GM20431 (cell line): ENCODE data around the gene KCP.

Experiments
- in situ Hi-C: fragments of 300-500 bp; cut with MseI, MboI; formaldehyde crosslinking; loops from one replicate; pipeline ENCODE4 v1.15.0; 2020; ENCODE audit warnings: low sequenced_read_pairs; ENCODE audit not compliant: unreplicated experiment

The KCP gene

DNA sequence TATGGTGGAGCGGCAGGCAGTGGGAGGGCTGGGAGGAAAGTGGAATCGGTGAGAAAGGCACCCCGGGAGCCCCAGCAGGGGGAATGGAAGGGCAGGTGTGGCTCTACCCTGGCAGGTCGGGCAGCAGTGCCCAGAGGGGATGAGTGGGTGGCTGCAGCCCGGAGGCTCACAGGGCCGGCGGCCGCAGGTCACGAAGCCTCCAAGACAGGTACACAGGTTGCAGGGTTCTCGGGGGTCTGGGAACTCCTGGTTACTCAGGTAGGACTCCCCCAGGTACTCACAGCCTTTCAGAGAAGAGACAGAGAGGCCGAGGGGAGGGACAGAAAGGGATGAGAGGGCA lies 21.8 kb downstream of the KCP start:
- in situ Hi-C loops, result no loop called here

DNA sequence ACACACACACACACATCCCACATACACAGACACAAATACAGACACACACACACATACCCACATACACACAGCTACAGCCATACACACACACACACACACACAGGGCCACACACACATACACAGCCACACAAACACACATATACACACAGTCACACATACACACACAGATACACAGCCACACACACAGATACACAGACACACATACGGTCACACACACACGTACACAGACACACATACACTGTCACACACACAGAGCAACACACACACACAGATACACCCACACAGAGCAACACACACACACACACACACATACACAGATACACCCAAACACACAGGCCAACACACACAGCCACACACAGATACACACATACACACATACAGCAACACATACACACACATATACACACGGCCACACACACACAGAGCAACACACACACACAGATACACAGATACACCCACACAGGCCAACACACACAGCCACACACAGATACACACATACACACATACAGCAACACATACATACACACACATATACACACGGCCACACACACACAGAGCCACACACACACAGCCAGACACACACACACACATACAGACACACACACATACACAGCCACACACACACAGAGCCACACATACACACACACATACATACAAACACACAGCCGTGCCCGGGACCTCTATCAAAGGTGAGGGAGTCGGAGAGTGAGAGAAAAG lies 22.3 kb downstream of the KCP start:
- in situ Hi-C loops, result no loop called here

DNA sequence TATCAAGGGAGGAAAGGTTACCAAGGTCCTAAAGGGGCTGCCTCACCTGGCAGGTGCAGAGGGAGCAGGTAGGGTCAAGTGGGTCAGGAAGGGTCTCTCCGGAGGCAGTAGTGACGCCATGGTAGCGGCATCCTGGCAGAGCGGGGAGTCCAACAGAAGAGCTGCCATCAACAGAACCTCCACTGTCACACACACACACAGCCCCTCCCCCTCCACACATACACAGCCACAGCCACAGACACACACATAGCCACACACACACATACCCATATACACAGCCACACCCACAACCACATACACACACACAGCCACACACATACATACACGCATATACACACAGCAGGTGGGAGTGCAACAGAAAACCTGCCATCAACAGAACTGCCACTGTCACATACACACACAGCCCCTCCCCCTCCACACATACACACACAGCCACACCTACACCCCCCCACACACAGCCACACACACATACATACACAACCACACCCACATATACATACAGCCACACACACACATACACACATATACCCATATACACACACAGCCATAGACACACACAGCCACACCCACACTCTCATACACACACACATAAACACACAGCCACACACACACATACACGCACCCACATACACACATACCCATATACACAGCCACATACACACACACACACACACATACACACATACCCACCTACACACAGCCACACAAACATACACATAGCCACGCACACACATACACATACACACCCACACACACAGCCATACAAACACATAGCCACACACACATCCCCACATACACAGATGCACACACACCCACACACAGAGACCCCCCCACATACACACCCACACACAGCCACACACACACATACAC lies 23.1 kb downstream of the KCP start:
- in situ Hi-C loops, result no loop called here

DNA sequence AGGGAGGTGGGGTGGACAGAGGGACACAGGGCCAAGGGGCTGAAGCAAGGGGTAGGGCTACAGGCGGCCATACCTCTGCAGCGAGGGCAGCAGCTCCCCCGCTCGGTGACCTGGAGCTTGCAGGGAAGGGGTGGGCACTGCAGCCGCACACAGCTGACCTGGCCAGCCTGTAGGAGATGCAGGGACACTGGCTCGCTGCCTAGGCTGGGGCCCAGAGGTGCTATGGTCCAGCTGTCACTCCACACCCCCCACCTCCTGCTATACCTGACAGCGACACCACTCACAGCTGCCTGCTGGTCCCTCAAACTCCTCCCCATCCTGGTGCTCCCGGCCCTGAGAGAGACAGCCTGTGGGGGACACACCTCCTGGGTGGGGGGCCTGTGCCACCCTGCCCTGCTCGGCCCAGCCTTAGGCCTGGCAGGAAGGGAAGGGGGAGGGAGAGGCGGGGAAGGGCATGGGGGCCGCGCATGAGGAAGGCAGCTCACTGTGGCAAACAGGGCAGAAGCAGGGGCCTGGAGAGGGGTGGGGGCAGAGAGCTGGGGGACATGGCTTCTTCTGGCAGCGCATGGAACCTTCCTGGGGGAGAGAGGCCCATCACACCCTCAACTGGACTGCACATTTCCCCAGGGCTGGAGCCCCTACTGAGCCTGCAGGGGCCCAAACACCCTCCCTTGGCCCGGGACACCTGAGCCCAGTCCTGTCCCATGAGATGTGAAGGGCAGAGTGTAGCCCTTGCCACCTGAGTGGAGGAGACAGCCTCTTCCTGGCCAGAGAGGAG lies 23.9 kb downstream of the KCP start:
- in situ Hi-C loops, result no loop called here

DNA sequence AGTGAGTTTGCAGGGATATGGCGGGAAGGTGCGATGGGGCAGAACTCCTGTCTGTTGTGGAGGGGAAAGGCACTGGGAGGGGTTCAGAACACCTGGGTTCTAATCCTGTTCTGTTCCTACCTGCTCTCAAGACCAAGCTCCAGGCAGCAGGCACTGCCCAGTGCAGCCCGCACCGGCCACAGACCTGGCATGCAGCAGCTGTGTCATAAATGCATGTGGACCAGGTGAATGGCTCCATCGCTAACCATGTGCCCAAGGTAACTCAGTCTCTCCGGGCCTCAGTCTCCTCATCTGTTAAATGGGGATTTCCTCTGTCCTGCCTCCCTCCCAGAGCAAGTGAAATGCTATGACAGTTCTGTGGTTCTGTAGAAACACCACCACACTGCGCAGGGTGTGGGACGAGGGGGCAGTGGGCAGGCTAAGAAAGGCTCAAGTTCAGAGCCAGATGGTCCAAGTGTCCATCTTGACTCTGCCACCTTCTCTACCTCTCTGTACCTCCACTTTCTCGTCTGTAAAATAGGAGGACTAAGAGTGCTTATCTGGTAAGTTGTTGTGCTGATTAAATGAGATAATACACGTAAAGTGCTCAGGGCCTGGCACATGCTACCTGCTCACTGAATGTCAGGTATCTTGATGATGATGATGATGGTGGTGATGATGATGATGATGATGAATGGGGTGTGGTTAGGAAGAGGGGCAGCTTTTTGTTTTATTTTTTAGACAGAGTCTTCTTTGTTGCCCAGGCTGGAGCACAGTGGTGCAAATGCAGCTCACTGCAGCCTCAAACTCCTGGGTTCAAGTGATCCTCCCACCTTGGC lies 24.9 kb downstream of the KCP start:
- in situ Hi-C loops, result no loop called here

DNA sequence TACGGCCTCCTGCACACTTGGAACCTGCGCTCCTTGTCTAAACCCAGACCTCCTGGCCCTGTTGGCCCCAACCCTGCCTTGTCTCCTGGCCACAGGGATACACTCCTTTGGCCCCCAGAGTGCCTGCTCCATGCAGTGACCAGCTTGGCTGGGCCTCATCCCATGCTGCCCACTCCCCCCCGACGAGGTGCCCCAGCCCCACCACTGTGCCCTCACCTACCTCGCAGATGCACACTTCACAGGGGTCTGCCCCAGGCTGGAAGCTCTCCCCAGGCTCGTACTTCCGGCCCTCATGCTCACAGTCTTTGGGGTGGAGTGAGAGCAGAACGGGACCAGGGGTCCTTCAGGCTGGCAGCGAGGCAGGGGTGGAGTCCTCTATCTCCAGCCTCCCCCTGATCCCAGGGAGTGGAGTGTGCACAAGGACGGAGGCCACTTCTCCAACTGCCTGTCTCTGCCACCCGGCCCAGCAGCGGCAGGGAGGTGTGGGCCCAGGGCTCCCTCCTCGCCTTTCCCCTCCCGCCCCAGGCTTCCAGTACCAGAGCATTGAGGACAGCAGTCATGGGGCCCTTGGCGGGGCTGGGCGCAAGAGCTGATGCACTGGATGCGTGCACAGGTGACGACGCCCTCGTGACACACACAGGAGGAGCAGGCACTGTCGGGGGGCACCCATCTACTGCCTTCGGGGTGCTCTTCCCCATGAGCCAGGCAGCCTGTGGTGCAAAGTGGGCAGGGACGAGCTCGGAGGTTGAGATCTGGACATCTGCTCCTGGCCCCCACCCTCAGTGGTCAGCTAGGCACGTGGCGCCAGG lies 25.7 kb downstream of the KCP start:
- in situ Hi-C loops, result no loop called here

DNA sequence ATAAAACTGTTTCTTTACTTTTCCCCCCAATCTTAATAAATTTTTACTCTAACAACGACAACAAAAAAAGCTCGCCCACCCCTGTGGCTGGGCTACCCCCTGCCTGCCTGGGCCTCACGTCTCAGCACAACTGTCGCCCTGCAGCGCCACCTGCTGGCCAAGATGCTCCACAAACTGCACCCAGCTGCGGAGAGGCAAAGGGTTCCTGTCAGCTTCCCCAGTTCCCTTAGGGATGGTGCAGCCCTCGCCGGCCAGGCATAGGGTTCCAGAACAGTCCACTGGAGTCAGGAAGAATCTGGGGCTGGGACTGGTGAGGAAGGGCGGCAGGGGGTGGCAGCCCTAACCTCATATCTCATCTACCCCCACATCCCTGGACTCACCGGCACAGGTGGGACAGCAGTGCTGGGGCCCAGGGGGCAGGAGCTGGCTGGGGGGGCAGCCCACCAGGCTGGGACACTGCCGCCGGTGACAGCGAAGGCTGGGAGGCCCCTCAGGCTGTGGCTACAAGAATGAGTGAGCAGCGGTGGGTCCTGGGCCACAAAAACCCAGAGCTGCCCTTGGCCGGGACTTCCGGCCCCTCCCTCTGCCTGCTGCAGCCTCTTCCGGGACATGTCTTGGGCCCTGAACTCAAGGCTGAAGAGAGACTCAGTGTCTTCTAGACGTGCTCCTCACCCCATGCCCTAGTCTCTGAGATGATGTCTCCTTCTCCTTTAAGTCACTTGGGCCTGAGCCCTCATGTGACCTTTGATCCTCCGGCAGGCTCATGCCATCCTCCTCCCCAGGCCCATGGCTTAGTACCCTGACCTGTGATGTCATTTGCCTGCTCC lies 26.7 kb downstream of the KCP start:
- in situ Hi-C loops, result no loop called here

DNA sequence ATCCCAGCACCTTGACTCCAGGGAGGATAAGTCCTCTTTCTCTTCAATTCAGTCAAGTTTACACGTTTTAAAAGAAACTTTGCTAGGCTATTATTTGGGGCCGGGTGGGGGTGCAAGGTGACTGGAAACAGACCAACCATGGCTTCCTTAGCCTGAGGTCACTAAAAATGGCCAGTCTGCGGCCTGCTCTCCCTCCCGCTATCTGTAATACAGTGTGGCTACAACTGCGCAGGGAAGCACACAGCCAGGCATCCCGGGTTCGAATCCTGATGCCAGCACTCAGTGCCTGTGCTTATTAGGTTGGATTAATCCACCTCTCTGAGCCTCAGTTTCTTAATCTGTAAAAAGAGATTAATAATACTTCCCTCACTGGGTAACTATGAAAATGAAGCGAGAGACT lies 28.4 kb downstream of the KCP start:
- in situ Hi-C loops, result no loop called here

DNA sequence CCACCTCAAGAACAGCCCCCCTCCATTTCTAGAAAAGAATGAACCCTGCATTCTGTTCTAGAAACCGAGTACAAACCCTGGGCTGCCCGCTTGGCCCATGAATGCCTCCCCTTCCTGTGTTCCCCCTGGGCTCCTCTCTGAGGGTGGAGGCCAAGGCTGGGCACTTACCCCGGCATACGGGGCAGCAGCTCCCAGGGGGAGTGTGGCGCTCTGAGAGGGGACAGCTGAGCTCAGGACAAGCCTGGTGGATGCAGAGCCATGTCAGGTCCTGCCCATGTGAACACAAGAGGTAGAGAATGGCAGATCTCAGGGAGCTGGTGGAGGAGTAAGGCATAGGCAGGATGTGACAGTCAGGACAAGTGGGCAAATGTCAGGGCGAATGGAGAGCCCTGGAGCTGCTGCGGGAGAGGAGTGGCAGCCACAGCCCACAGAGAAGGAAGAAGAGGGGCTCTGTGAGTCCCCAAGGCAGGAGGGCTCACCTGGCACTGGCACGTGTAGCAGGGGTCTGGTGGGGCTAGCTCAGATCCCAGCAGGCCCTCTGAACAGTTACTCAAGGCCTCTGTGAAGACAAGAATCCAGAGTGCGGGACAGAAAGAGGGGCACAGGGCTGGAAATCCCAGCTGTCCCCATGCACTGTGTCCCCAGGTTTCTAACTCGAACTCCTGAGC lies 28.9 kb downstream of the KCP start:
- in situ Hi-C loops, result no loop called here

DNA sequence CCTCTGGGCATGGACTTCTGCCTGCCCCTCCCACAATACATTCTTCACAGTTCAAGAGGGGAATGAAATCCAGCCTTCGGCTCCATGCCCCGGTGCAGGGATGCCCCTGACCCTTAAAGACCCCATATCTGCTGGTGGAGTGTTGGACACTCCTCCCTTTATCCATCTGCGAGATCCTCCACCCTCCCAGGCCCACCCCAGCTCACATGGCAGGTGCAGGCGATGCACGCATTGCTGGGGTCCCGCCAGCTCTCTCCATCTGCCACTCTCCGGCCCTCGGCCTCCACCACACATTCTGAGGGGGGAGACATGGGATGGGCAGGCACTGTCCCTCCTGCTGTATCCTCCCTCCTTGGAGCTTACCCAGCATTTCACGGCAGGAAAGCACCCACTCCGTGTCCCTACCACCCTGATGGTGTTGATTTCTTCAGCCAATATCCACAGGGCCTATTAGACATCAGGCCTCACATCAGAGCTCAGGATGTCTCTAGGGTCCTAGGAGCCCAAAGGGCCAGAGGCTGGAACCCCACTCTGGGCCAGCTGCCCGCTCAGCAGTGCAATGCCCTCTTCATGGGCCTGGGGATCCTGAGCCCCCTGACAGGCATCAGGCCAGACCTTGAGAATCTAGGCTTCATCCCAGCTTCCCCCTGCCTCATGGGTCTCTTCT lies 29.6 kb downstream of the KCP start:
- in situ Hi-C loops, result no loop called here

DNA sequence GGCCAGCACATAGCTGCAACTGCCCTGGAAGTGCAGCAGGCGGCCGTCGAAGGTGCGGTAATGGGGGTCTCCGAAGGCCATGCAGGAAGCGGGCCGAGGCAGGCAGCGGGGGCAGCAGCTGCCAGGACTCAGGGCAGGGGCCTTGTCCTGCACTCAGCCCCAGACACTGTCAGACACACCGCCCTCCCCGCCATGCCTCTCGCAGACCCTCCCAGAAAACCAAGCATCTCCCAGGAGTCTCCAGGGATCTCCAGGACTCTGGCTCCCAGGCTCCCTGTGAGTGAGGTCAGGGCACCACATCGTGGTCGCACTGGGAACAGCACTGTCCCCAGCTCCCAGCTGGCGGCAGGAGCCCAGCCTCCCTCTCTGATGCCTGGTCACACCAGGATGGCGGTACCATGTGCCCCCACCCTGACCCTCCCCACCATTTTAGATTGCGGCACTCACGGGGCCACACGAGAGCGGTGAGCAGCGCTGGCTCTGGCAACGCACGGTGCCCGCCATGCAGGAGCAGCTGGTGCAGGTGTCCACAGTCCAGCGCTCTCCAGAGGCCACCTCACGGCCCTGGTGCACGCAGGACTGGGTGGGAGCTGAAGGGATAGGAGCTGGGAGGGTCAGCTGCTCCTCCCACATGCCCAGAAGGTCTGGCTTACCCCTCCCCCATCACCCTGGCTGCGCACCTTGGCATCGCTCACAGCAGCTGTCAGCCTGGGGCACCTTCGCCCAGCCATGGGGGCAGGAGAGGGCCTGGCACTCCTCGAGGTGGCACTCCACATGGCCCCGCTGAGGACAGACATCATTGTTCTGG lies 30.4 kb downstream of the KCP start:
- in situ Hi-C loops, result no loop called here

DNA sequence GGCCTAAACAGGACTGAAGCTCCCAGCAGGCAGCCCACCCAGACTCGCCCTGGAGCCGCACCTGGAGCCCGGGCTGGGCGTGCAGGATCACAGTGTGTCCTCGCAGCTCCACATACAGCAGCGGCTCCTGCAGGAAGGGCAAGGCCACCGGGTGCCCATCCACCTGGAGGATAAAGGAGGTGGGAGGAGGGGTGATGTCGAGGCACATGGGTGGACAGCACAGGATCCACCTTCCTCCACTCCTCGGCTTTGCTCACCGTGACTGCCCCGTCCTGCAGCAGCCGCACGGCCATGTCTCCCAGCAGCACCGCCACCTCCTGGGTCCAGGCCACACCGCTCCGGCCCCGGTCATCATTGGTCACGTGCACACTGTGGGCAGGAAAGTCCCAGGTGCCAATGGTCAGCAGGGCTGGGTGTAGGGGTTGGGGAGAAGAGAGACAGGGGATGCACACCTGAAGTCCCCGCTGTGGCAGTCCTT lies 31.0 kb downstream of the KCP start:
- in situ Hi-C loops, result no loop called here

DNA sequence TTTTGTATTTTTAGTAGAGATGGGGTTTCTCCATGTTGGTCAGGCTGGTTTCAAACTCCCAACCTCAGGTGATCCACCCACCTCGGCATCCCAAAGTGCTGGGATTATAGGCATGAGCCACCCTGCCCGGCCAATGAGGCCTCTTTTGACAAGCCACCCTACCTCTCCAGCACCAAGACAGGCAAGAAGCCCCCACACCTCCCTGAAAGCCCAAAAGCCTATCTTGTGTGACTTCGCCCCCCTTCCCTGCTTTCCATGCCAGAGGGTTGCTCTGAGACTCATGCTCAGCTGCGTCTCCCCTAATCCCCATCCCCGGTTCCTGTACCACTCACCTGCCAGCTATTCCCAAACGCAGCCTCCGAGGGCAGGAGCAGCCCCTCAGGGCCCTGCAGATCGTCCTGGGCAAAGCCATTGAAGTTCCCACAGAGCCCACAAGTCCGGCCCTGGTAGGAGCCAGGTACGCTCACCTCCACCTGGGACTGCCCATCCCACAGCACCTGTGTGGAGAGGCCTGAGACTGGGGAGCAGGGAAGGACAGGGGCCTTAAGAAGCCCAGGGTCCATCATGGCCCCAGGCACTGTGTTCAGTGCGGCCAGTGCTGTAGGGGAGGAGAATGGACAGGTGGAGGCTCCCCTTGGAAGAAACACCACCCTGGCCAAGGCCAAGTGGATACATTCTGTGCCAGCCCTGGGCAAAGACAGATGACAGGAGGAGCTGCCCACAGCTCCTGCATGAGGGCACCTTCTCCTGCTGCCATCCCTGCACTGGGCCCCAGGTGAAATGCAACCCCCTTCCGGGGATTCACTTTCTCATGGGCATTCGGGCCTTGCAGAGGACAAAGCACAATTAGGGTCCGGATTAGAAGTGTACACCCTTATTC lies 32.0 kb downstream of the KCP start:
- in situ Hi-C loops, result no loop called here

DNA sequence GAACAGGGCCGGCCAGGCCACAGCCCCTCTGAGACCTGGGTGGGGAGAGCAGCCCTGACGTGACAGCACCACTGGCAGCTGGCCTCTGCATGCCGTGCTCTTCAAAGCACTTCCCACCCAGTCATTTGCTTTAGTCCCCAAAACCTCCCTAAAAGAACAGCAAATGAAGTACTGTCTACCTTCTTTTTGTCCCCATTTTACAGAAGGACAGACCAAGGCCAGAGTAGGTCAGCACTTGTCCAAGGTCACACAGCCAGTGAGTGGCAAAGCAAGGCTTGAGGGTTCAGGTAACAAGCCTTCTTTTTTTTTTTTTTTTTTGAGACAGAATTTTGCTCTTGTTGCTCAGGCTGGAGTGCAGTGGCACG lies 32.8 kb downstream of the KCP start:
- in situ Hi-C loops, result no loop called here

DNA sequence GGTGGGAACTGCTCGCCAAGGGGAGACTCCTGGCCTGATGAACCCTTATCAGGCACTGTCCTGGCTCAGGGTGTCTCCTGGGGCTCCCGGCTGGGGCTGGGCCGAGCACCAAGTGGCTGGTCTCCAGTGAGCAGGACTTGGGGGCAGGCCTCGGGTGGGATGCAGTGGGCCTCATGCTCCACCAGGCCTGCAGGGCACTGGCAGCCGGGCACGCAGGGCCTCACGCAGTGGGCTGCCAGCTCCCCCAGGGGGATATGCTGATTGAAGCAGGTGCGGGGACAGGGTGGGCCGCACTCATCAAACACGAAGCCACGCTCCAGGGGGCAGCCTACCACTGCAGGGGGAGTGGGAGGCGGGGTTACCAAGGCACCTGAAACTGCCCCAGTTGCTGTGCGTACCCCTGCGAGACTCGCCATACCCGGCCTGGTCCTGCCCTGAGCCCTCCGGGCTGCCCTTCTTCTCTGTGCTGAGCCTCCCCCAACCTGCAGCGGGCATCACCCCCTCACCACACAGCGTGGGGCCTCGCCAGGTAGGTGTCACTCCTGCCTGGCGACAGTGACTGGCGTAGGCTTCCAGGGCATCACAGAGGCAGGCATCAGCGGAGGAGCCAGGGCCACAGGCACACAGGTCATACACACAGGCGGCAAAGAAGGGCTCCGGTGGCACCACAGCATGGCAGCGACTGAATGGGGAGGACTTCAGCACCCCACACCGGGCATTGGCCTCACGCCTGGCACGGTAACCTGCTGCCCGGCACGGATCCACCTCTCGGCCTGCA lies 33.3 kb downstream of the KCP start:
- in situ Hi-C loops, result no loop called here
